ENCODE data around the gene ZMYND11.

The ZMYND11 gene

DNA sequence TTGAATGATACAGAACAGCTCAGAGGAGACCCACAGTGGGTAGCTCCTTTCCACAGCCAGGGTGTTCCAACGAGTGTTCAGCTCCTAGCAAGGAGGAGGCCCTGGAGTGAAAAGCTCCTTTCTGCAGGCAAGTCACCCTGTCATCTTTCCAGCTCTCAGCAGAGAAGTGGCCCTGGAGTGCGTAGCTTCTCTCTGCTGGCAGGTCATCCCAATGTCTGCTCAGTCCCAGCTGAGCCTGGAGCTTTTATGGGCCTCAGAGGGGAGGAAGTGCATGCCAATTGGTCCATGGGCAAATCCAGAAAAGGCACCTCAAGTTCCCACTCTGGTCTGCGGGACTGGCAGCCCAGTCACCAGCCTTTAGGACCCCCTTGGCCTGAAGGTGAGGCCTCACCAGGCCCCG is 30.8 kb upstream of the ZMYND11 start:
- H3K4me3 ChIP-seq (ENCODE audit: low read depth, low read length): no peak overlapping the region
- DNase-seq (ENCODE audit: low read depth, low spot score): no peak
- TF ChIP-seq, protein P1, sequence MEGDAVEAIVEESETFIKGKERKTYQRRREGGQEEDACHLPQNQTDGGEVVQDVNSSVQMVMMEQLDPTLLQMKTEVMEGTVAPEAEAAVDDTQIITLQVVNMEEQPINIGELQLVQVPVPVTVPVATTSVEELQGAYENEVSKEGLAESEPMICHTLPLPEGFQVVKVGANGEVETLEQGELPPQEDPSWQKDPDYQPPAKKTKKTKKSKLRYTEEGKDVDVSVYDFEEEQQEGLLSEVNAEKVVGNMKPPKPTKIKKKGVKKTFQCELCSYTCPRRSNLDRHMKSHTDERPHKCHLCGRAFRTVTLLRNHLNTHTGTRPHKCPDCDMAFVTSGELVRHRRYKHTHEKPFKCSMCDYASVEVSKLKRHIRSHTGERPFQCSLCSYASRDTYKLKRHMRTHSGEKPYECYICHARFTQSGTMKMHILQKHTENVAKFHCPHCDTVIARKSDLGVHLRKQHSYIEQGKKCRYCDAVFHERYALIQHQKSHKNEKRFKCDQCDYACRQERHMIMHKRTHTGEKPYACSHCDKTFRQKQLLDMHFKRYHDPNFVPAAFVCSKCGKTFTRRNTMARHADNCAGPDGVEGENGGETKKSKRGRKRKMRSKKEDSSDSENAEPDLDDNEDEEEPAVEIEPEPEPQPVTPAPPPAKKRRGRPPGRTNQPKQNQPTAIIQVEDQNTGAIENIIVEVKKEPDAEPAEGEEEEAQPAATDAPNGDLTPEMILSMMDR (IDR thresholded peaks at IDR 0.05; ENCODE audit: insufficient read depth, low read length, missing control alignments): no peak
- CTCF ChIA-PET: no interaction called here
- POLR2A ChIA-PET: no interaction called here

DNA sequence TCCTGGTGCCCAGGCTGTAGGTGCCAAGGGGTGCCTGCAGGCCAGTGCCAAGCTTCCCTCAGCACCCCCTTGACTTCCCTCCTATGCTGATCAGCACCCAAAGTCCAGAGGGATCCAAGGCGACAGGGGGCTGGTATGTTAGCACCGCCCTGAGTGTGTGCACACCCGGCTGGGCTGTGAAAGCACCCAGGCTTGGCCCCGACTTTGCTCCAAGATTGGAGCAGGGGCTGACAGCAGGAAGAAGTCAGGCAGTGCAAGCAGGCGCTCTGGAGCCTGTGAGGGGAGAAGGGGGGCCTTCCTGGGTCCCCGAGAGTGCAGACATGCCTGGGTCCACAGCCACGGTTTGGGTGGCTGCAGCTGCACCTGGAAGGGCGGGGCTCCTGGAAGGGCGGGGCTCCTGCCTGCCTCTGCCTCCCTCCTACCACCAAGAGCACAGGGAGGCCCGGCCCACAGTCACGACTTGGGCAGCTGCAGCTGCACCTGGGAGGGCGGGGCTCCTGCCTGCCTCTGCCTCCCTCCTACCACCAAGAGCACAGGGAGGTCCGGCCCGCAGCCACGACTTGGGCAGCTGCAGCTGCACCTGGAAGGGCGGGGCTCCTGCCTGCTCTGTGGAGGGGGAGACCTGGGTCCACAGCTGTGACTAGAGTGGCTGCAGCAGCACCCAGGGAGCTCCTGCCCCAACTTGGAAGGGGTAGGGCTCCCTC is 30.2 kb upstream of the ZMYND11 start:
- no peak overlapping the region for H3K4me3 ChIP-seq (ENCODE audit: low read depth, low read length)
- no peak for DNase-seq (ENCODE audit: low read depth, low spot score)
- TF ChIP-seq, protein P1 (IDR thresholded peaks at IDR 0.05; ENCODE audit: insufficient read depth, low read length, missing control alignments): no peak
- POLR2A ChIA-PET: no interaction called here
- CTCF ChIA-PET: no interaction called here

DNA sequence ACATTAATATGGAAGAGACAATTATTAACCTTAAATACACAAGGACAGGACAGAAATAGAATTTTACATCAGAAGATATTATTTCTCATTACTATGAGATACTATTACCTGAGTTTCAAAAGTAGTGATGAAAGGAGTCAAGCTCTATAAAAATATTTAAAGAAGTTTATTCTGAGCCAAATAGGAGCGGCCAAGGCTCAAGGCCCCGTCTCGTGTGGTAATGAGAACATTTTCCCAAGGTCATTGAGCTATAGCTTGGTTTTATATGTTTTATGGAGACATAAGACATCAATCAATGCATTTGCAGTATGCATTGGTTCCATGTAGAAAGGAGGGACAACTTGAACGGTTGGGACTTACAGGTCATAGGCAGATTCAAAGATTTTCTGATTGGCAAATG is 29.4 kb upstream of the ZMYND11 start:
- ChIA-PET POLR2A (no interaction called here), CTCF (no interaction called here)
- TF ChIP-seq, protein P1 (IDR thresholded peaks at IDR 0.05; ENCODE audit: insufficient read depth, low read length, missing control alignments): no peak
- no peak for DNase-seq (ENCODE audit: low read depth, low spot score)
- no peak overlapping the region for H3K4me3 ChIP-seq (ENCODE audit: low read depth, low read length)

DNA sequence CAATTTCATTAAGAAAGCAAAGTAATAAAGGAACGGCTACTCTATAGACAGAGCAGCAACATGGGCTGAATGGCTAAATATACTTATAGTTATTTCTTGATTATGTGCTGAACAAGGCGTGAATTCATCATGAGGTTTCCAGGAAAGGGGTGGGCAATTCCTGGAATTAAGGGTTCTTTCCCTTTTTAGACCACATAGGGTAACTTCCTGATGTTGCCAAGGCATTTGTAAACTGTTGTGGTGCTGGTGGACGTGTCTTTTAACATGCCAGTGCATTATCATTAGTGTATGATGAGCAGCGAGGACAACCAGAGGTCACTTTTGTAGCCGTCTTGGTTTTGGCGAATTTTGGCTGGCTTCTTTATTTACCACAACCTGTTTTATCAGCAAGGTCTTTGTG is 28.5 kb upstream of the ZMYND11 start:
- H3K4me3 ChIP-seq (ENCODE audit: low read depth, low read length): no peak overlapping the region
- POLR2A ChIA-PET: no interaction called here
- CTCF ChIA-PET: no interaction called here
- no peak for DNase-seq (ENCODE audit: low read depth, low spot score)
- TF ChIP-seq, protein P1 (IDR thresholded peaks at IDR 0.05; ENCODE audit: insufficient read depth, low read length, missing control alignments): no peak

DNA sequence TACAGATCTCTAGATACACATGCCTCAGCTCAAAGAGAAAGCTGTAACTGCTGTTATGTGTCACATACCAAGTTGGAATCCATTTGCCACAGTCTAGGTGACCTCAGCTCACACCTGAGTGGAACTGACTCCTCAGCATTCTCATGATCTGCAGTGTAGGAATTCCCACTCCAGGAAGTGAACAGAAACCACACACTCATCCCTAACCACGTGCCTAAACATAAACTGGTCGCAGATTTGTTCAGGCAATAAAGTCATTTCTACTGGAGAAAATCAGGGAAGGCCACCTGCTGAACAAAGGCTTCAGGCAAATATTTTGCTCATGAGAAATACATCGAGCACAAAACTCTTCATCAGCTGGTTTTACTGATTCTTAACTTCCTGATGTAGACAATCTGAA is 23.0 kb upstream of the ZMYND11 start:
- CTCF ChIA-PET: no interaction called here
- no peak for DNase-seq (ENCODE audit: low read depth, low spot score)
- H3K4me3 ChIP-seq (ENCODE audit: low read depth, low read length): no peak overlapping the region
- TF ChIP-seq, protein P1 (IDR thresholded peaks at IDR 0.05; ENCODE audit: insufficient read depth, low read length, missing control alignments): no peak
- POLR2A ChIA-PET: no interaction called here

DNA sequence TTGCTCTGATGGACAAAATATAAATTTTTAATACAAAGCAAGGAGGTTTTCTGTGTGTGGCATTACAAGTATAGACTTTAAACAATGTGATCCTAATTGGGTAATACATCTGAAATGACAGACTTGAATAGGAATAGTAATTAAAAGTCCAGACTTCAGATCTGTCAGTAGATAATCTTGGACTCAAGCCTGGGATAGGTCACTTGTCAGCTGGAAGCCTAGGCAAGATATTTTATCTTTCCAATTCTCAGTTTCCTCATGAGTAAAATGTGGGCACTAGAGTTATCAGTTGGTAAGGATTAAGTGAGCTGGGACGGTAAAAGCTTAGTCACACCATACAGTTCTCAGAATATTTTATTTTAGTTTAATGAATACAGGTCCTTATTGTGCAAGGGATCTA is 10.4 kb upstream of the ZMYND11 start:
- TF ChIP-seq, protein P1 (IDR thresholded peaks at IDR 0.05; ENCODE audit: insufficient read depth, low read length, missing control alignments): no peak
- DNase-seq (ENCODE audit: low read depth, low spot score): no peak
- no peak overlapping the region for H3K4me3 ChIP-seq (ENCODE audit: low read depth, low read length)
- ChIA-PET CTCF (no interaction called here), POLR2A (no interaction called here)

Measured in AG04449 (cell line).